ENCODE data around the gene CDK17.

The CDK17 gene

GRCh38 chr12:96366381-96366654 is 33.9 kb downstream of the CDK17 start:
- no peak overlapping the region for H3K4me3 ChIP-seq (replicated peaks in 1 of 2; ENCODE audit: low read depth in 2 of 2, low read length in 2 of 2)
- no peak for TF ChIP-seq CTCF (IDR thresholded peaks at IDR 0.05; ENCODE audit: low read depth, low read length)

GRCh38 chr12:96365604-96366380 is 34.4 kb downstream of the CDK17 start:
- peak in 1 of 2 donors; percentile 56 for DNase-seq (ENCODE audit: low read depth in 2 of 2)
- TF ChIP-seq CTCF (IDR thresholded peaks at IDR 0.05; ENCODE audit: low read depth, low read length), result no peak
- H3K4me3 ChIP-seq (replicated peaks in 1 of 2; ENCODE audit: low read depth in 2 of 2, low read length in 2 of 2), result no peak overlapping the region

More at GRCh38 chr12:96366381-96366654, 33.9 kb downstream of the CDK17 start:
- no peak for DNase-seq (ENCODE audit: low read depth in 2 of 2)

GRCh38 chr12:96364092-96364700 is 36.0 kb downstream of the CDK17 start:
- H3K4me3 ChIP-seq (replicated peaks in 1 of 2; ENCODE audit: low read depth in 2 of 2, low read length in 2 of 2), result no peak overlapping the region
- no peak for DNase-seq (ENCODE audit: low read depth in 2 of 2)
- no peak for TF ChIP-seq CTCF (IDR thresholded peaks at IDR 0.05; ENCODE audit: low read depth, low read length)

- TF ChIP-seq CTCF (IDR thresholded peaks at IDR 0.05; ENCODE audit: low read depth, low read length), result no peak
- no peak for DNase-seq (ENCODE audit: low read depth in 2 of 2)
- no peak overlapping the region for H3K4me3 ChIP-seq (replicated peaks in 1 of 2; ENCODE audit: low read depth in 2 of 2, low read length in 2 of 2)
Measured at GRCh38 chr12:96361074-96361473, 39.2 kb downstream of the CDK17 start.

GRCh38 chr12:96360550-96360949 is 39.7 kb downstream of the CDK17 start:
- TF ChIP-seq CTCF (IDR thresholded peaks at IDR 0.05; ENCODE audit: low read depth, low read length), result no peak
- H3K4me3 ChIP-seq (replicated peaks in 1 of 2; ENCODE audit: low read depth in 2 of 2, low read length in 2 of 2), result no peak overlapping the region
- DNase-seq (ENCODE audit: low read depth in 2 of 2), result no peak

- peak in 1 of 2 donors; percentile 50 for DNase-seq (ENCODE audit: low read depth in 2 of 2)
- no peak overlapping the region for H3K4me3 ChIP-seq (replicated peaks in 1 of 2; ENCODE audit: low read depth in 2 of 2, low read length in 2 of 2)
- no peak for TF ChIP-seq CTCF (IDR thresholded peaks at IDR 0.05; ENCODE audit: low read depth, low read length)
Measured at GRCh38 chr12:96359328-96359727, 40.9 kb downstream of the CDK17 start.

Data from cardiac fibroblast (primary cell).